Measurements from ENCODE around the gene KNDC1.

- TF ChIP-seq CTCF (IDR thresholded peaks at IDR 0.05; ENCODE audit: low read length) (no peak), EZH2 (optimal IDR thresholded peaks at IDR 0.05; ENCODE audit: low read depth, low read length) (no peak)
These were observed 101.8 kb downstream of the KNDC1 start for GRCh38 chr10:133261726-133262325.

All from MM.1S (cell line).